KMS-11 (cell line): ENCODE measurements around the gene SRXN1.
"Not testable (repeated sequence)": the region's sequence is repeated elsewhere in the genome, so short reads cannot be mapped to it uniquely, and the experiment has no call there.

Experiments
- H2AFZ ChIP-seq: fragments of 200-600 bp; sonication (generic); 2 replicates; pipeline ENCODE4 v1.6.1; 2016; ENCODE audit warnings: antibody characterized with exemption, mixed run types, low read depth
- H3K27ac ChIP-seq: fragments of 200-600 bp; sonication (generic); 2 replicates; pipeline ENCODE4 v1.6.1; 2016; ENCODE audit warnings: mild to moderate bottlenecking, mixed run types
- H3K27me3 ChIP-seq: fragments of 200-600 bp; sonication (generic); 2 replicates; pipeline ENCODE4 v1.6.1; 2017; ENCODE audit warnings: mild to moderate bottlenecking, low read depth, mixed run types, moderate library complexity; ENCODE audit not compliant: insufficient read depth
- H3K36me3 ChIP-seq: fragments of 200-600 bp; sonication (generic); 2 replicates; pipeline ENCODE4 v1.6.1; 2017; ENCODE audit warnings: mild to moderate bottlenecking, mixed run types; ENCODE audit not compliant: insufficient read depth
- H3K4me1 ChIP-seq: fragments of 200-600 bp; sonication (generic); 2 replicates; pipeline ENCODE4 v1.6.1; 2016; ENCODE audit warnings: mild to moderate bottlenecking, low read depth, mixed run types; ENCODE audit not compliant: poor library complexity, severe bottlenecking
- H3K4me2 ChIP-seq: fragments of 200-600 bp; sonication (generic); 2 replicates; pipeline ENCODE4 v1.7.0; 2016; ENCODE audit warnings: mild to moderate bottlenecking, mixed run types
- H3K4me3 ChIP-seq: fragments of 200-600 bp; sonication (generic); IDR thresholded peaks from 2 replicates; pipeline ENCODE4 v1.6.1; 2017; ENCODE audit warnings: low read depth, low read length, mixed read lengths; ENCODE audit not compliant: insufficient read depth
- H3K79me2 ChIP-seq: fragments of 200-600 bp; sonication (generic); 2 replicates; pipeline ENCODE4 v1.6.1; 2016; ENCODE audit warnings: low read depth, mixed run types; ENCODE audit not compliant: insufficient read depth
- H3K9ac ChIP-seq: fragments of 200-600 bp; sonication (generic); 2 replicates; pipeline ENCODE4 v1.6.1; 2016; ENCODE audit warnings: mild to moderate bottlenecking, mixed run types
- H4K20me1 ChIP-seq: fragments of 200-600 bp; sonication (generic); 2 replicates; pipeline ENCODE4 v1.6.1; 2016; ENCODE audit warnings: mild to moderate bottlenecking, mixed run types; ENCODE audit not compliant: insufficient read depth
- TF ChIP-seq, protein P1 (sequence below): fragments of 200-600 bp; sonication (generic); conservative IDR thresholded peaks from 2 replicates; pipeline ENCODE4 v1.6.1; 2017; ENCODE audit warnings: low read depth, mild to moderate bottlenecking, antibody characterized with exemption, low read length, moderate library complexity, mixed read lengths

Gene SRXN1

DNA sequence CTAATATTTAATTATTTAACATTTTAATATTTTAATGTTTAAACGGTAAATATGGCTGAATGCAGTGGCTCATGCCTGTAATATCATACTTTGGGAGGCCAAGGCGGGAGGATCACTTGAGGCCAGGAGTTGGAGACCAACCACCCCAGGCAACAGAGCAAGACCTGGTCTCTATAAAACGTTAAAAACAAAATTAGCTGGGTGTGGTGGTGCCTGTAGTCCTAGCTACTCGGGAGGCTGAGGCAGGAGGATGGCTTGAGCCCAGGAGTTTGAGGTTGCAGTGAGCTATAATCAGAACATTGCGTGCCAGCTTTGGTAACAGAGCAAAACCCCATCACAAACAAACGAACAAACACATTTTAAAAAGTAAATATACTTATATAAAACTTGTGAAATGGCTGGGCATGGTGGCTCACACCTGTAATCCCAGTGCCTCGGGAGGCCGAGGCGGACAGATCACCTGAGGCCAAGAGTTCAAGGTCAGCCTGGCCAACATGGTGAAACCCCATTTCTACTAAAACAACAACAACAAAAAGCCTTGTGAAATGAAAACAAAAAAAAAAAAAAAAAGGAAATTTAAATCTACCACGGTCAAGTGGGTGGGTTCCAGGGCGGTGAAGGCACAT, 8.2 kb downstream of the SRXN1 start:
- no peak overlapping the region for H3K4me3 ChIP-seq
- H3K9ac ChIP-seq = no peak overlapping the region
- H3K36me3 ChIP-seq = peaks cover 5% of the 10 kb centered on the region
- no peak overlapping the region for H3K27ac ChIP-seq
- H3K79me2 ChIP-seq = no peaks in the 10 kb centered on the region
- TF ChIP-seq, protein P1, sequence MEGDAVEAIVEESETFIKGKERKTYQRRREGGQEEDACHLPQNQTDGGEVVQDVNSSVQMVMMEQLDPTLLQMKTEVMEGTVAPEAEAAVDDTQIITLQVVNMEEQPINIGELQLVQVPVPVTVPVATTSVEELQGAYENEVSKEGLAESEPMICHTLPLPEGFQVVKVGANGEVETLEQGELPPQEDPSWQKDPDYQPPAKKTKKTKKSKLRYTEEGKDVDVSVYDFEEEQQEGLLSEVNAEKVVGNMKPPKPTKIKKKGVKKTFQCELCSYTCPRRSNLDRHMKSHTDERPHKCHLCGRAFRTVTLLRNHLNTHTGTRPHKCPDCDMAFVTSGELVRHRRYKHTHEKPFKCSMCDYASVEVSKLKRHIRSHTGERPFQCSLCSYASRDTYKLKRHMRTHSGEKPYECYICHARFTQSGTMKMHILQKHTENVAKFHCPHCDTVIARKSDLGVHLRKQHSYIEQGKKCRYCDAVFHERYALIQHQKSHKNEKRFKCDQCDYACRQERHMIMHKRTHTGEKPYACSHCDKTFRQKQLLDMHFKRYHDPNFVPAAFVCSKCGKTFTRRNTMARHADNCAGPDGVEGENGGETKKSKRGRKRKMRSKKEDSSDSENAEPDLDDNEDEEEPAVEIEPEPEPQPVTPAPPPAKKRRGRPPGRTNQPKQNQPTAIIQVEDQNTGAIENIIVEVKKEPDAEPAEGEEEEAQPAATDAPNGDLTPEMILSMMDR = no peak
- no peak overlapping the region for H3K4me2 ChIP-seq
- no peak overlapping the region for H2AFZ ChIP-seq
- no peaks in the 10 kb centered on the region for H4K20me1 ChIP-seq
- no peaks in the 10 kb centered on the region for H3K27me3 ChIP-seq
- H3K4me1 ChIP-seq = peaks cover 11% of the 10 kb centered on the region

DNA sequence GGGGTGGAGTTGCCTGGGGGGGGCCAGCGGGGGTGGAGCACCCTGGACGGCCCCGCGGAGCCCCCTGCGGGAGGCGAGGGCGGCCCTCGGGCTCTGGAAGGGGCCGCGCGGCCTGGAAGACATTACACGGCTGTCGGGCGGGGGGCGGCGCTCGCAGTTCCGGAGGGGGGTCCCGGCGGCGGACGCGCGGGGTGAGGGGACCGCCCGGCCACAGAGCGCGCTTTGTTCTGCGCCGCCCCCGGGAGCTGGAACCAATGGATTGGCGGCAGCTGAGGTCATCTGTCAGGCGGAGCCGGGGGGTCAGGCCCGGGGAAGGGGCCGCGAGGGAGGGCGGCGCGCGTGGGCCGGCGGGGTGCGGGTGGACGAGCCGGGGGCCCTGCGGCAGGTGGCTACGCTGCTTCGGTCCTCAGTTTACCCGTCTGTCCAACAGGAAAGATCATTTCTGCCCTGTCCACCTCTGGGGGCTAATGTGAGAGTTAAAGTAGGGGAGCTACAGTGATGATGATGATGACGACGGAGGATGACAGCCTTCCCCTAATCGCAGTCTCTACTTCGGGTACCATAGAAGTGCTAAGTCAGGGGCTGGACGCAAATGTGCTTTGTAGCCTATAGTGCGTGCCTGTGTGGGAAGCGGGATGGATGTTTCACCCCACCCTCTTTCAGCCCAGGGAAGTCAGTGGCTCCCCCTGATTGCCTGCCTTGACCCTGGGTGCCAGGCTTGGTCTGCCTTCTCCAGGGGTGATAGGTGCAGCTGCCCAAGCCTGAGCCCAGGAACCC, 10.4 kb downstream of the SRXN1 start:
- H3K4me2 ChIP-seq = no peak overlapping the region
- no peak overlapping the region for H3K27ac ChIP-seq
- no peaks in the 10 kb centered on the region for H4K20me1 ChIP-seq
- H3K36me3 ChIP-seq = no peaks in the 10 kb centered on the region
- H2AFZ ChIP-seq = no peak overlapping the region
- H3K79me2 ChIP-seq = no peaks in the 10 kb centered on the region
- H3K27me3 ChIP-seq = no peaks in the 10 kb centered on the region
- H3K4me3 ChIP-seq = no peak overlapping the region
- H3K4me1 ChIP-seq = peaks cover 11% of the 10 kb centered on the region
- TF ChIP-seq, protein P1 = no peak
- no peak overlapping the region for H3K9ac ChIP-seq

DNA sequence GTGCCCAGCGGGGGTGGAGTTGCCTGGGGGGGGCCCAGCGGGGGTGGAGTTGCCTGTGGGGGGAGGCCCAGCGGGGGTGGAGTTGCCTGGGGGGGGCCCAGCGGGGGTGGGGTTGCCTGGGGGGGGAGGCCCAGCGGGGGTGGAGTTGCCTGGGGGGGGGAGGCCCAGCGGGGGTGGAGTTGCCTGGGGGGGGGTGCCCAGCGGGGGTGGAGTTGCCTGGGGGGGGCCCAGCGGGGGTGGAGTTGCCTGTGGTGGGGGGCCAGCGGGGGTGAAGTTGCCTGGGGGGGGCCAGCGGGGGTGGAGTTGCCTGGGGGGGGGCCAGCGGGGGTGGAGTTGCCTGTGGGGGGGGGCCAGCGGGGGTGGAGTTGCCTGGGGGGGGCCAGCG, 11.0 kb downstream of the SRXN1 start:
- not testable (repeated sequence) for H3K9ac ChIP-seq, H4K20me1 ChIP-seq, H3K27me3 ChIP-seq, H3K36me3 ChIP-seq, H2AFZ ChIP-seq, H3K4me3 ChIP-seq, H3K79me2 ChIP-seq, H3K4me2 ChIP-seq, H3K27ac ChIP-seq
- H3K4me1 ChIP-seq = peaks cover 11% of the 10 kb centered on the region

DNA sequence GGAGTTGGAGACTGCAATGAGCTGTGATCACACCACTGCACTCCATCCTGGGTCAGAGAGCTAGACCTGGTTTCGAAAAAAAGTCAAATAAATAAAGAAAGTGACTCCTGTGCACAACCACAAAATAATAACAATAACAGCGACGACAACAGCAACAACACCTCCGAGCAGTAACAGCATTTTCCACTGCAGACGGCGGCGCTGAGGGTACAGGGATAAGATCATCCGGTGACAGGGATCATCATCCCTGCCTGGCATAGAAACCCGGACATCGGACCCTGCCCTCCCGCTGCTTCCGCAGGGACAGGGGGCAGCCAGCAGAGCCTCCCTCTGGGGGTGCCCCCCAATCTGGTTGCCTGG, 11.5 kb downstream of the SRXN1 start:
- Histone ChIP-seq H3K4me1 (peaks cover 11% of the 10 kb centered on the region), H3K4me3 (no peak overlapping the region), H3K9ac (no peak overlapping the region), H4K20me1 (no peaks in the 10 kb centered on the region), H3K27ac (no peak overlapping the region), H3K79me2 (no peaks in the 10 kb centered on the region), H3K27me3 (no peaks in the 10 kb centered on the region), H2AFZ (no peak overlapping the region), H3K36me3 (no peaks in the 10 kb centered on the region), H3K4me2 (no peak overlapping the region)
- TF ChIP-seq, protein P1 = no peak
